K562 (cell line): ENCODE data around the gene TBX6. TPM values are rescaled to one million over a fixed set of nuclear protein-coding genes. Genes with fewer than 3 reads are reported as not detected.

Experiments
- ATAC-seq: fragments of 200-7000 bp; cut with Tn5 transposase; 3 replicates; pipeline ENCODE4 v1.9.1; 2020; ENCODE audit warnings: moderate library complexity
- BruUV-seq: library from RNA; stranded (reverse); fragments of 400-500 nt; replicated peaks from 2 replicates; lab custom pipeline; 2021; lab: Mats Ljungman, UMichigan
- CTCF ChIA-PET: fragments of 300-600 bp; formaldehyde crosslinking; extraction: SDS; loops from one replicate; lab custom pipeline; 2021; ENCODE audit warnings: low intra/inter-chr PET ratio; lab: Yijun Ruan, JAX
- POLR2A ChIA-PET: fragments of 300-600, 350-650 bp; sonication (Branson Sonifier 250); formaldehyde crosslinking; extraction: SDS; loops from one replicate; lab custom pipeline; 2021; ENCODE audit warnings: antibody characterized with exemption, inconsistent platforms; lab: Yijun Ruan, JAX
- DNase-seq, 4 experiments: peaks; one replicate each; pipeline versions ENCODE4 v3.0.0 to v3.0.0-alpha.2; 2011 to 2018; ENCODE audit warnings: low spot score in 3 of 4, mixed read lengths in 3 of 4; ENCODE audit errors: extremely low read depth in 1 of 4
- FAIRE-seq: peaks from 2 replicates; lab custom pipeline; 2011; peaks lifted over from hg19 to GRCh38; lab: Jason Lieb, UNC
- H2AFZ ChIP-seq: 2 replicates; pipeline ENCODE4 v1.6.0; 2011; ENCODE audit warnings: low read depth, low read length, control low read depth, inconsistent platforms
- H3K27ac ChIP-seq: fragments of 200-600 bp; 3 replicates; pipeline ENCODE4 v1.8.0; 2011; ENCODE audit warnings: low read depth, mild to moderate bottlenecking, control low read depth, inconsistent platforms, low read length, moderate library complexity, mixed read lengths; ENCODE audit errors: extremely low read depth
- H3K27me3 ChIP-seq, 2 experiments: fragments of 300-600 bp in 1 of 2; 2 replicates in 1 of 2; 3 replicates in 1 of 2; pipeline versions ENCODE4 v1.6.0 to v1.8.0; 2011; ENCODE audit warnings: inconsistent platforms in 2 of 2, low read length in 2 of 2, mild to moderate bottlenecking in 1 of 2, mixed read lengths in 1 of 2, moderate library complexity in 1 of 2; ENCODE audit not compliant: control insufficient read depth in 2 of 2, insufficient read depth in 2 of 2
- H3K36me3 ChIP-seq: fragments of 300-600 bp; 3 replicates; pipeline ENCODE4 v1.8.0; 2011; ENCODE audit warnings: mild to moderate bottlenecking, low read length, inconsistent platforms; ENCODE audit not compliant: control insufficient read depth, insufficient read depth
- H3K4me1 ChIP-seq, 2 experiments: fragments of 200-600 bp in 1 of 2; replicated peaks in 1 of 2; 2 replicates in 1 of 2; 3 replicates in 1 of 2; pipeline versions ENCODE4 v1.5.1 to v1.8.0; 2011; ENCODE audit warnings: inconsistent platforms in 2 of 2, low read length in 2 of 2, mild to moderate bottlenecking in 1 of 2, mixed read lengths in 1 of 2, moderate library complexity in 1 of 2; ENCODE audit not compliant: control insufficient read depth in 2 of 2, insufficient read depth in 2 of 2
- H3K4me2 ChIP-seq: 2 replicates; pipeline ENCODE4 v1.6.1; 2011; ENCODE audit warnings: low read length, control low read depth, inconsistent platforms, mixed read lengths; ENCODE audit not compliant: insufficient read depth
- H3K4me3 ChIP-seq: fragments of 200-600 bp; sonication (generic), shearing (Covaris generic); 2 replicates; pipeline ENCODE4 v1.5.1; 2016; ENCODE audit warnings: control low read depth, inconsistent platforms
- H3K79me2 ChIP-seq: fragments of 200-600 bp; 3 replicates; pipeline ENCODE4 v1.8.0; 2011; ENCODE audit warnings: low read length, inconsistent platforms; ENCODE audit not compliant: control insufficient read depth, insufficient read depth
- H3K9ac ChIP-seq, 2 experiments: 2 replicates each; pipeline versions ENCODE4 v1.6.0 to v1.6.1; 2011; ENCODE audit warnings: low read depth in 2 of 2, low read length in 2 of 2, control low read depth in 1 of 2, inconsistent platforms in 1 of 2, mild to moderate bottlenecking in 1 of 2, mixed read lengths in 1 of 2; ENCODE audit not compliant: insufficient read depth in 1 of 2
- H3K9me1 ChIP-seq: one replicate; pipeline ENCODE4 v1.6.0; 2011; ENCODE audit warnings: inconsistent platforms, mild to moderate bottlenecking, low read length, moderate library complexity; ENCODE audit not compliant: control insufficient read depth, insufficient read depth
- H3K9me3 ChIP-seq: replicated peaks from 2 replicates; pipeline ENCODE4 v1.5.1; 2011; ENCODE audit warnings: low read depth, low read length, inconsistent platforms; ENCODE audit not compliant: control insufficient read depth, insufficient read depth
- H4K20me1 ChIP-seq: replicated peaks from 2 replicates; pipeline ENCODE4 v1.6.1; 2011; ENCODE audit warnings: low read length, inconsistent platforms, mixed read lengths; ENCODE audit not compliant: control insufficient read depth, insufficient read depth
- BMI1 ChIP-seq: fragments of 150-350 bp; IDR thresholded peaks from 2 replicates; pipeline ENCODE4 v1.6.1; 2014; ENCODE audit warnings: low read length
- CLOCK ChIP-seq: fragments of 250-450 bp; sonication (Bioruptor Pico); IDR thresholded peaks from 2 replicates; pipeline ENCODE4 v1.4.0; 2020; ENCODE audit warnings: mild to moderate bottlenecking, moderate library complexity, borderline replicate concordance
- MBD2 ChIP-seq: sonication (generic); IDR thresholded peaks from 2 replicates; pipeline ENCODE4 v1.6.1; 2016; ENCODE audit warnings: low read depth, borderline replicate concordance
- PCBP1 ChIP-seq: fragments of 200-400 bp; formaldehyde crosslinking; IDR thresholded peaks from 2 replicates; pipeline ENCODE4 v1.6.1; 2018; ENCODE audit warnings: mild to moderate bottlenecking, low read depth, low read length; ENCODE audit not compliant: poor library complexity, severe bottlenecking
- POLR2H ChIP-seq: IDR thresholded peaks from 2 replicates; pipeline ENCODE4 v1.6.1; 2016; ENCODE audit warnings: missing genetic modification characterization, low read depth, mild to moderate bottlenecking, control low read depth, missing compliant biosample characterization, moderate library complexity
- PPARD ChIP-seq: fragments of 250-450 bp; sonication (Bioruptor Pico); IDR thresholded peaks from 2 replicates; pipeline ENCODE4 v1.8.0; 2022; ENCODE audit warnings: inconsistent platforms, mild to moderate bottlenecking, moderate library complexity
- RAD51 ChIP-seq: fragments of 450-650 bp; IDR thresholded peaks from 2 replicates; pipeline ENCODE4 v1.7.1; 2016; ENCODE audit warnings: low read depth, mild to moderate bottlenecking, borderline replicate concordance
- SAFB ChIP-seq: fragments of 200-400 bp; formaldehyde crosslinking; IDR thresholded peaks from 2 replicates; pipeline ENCODE4 v1.6.1; 2017; ENCODE audit warnings: low read depth, low read length, borderline replicate concordance
- TAF1 ChIP-seq: IDR thresholded peaks from 2 replicates; pipeline ENCODE4 v1.6.1; 2011; ENCODE audit warnings: mild to moderate bottlenecking, low read length, moderate library complexity; ENCODE audit not compliant: insufficient read depth, control insufficient read depth, severe bottlenecking; ENCODE audit errors: extremely low read depth
- TBP ChIP-seq: optimal IDR thresholded peaks from 2 replicates; pipeline ENCODE3; 2011; ENCODE audit warnings: low read depth, low read length, improper control_type of control experiment
- TCF15 ChIP-seq: fragments of 250-450 bp; sonication (Bioruptor Pico); IDR thresholded peaks from 2 replicates; pipeline ENCODE4 v1.8.0; 2022; ENCODE audit warnings: moderate library complexity, mild to moderate bottlenecking, inconsistent platforms
- ZFX ChIP-seq: sonication (generic); formaldehyde crosslinking; IDR thresholded peaks from 2 replicates; pipeline ENCODE4 v1.8.0; 2022; ENCODE audit warnings: mild to moderate bottlenecking, missing genetic modification reagents, moderate library complexity
- ZNF316 ChIP-seq: fragments of 450-650 bp; IDR thresholded peaks from 2 replicates; pipeline ENCODE4 v1.6.1; 2016
- WGBS: fragments of 100-300 bp; shearing (Covaris generic); methylation state at CpG from one replicate; pipeline ENCODE4 v1.1.6; 2016; ENCODE audit warnings: low coverage, mixed read lengths; ENCODE audit not compliant: insufficient coverage; ENCODE audit errors: missing lambda C conversion rate; 5-methylcytosine and 5-hydroxymethylcytosine counted together
- in situ Hi-C: fragments of 300-500 bp; cut with MboI; formaldehyde crosslinking; loops from 4 replicates; pipeline ENCODE4 v1.15.0; 2018; ENCODE audit warnings: inconsistent platforms, mixed read lengths
- intact Hi-C: fragments of 100-400 bp; cut with micrococcal nuclease; formaldehyde crosslinking; loops from 2 replicates; pipeline ENCODE4 v1.14.2; 2022
- polyA plus RNA-seq, 8 experiments: library from polyadenylated mRNA; depleted of rRNA in 4 of 8; stranded (reverse) in 5 of 8; unstranded in 3 of 8; fragments of >200 nt; fragmentation: Nextera tagmentation in 2 of 8; fragmentation: Illumina TruSeq in 1 of 8; extraction: Ambion mirVana in 2 of 8; extraction: Trizol in 1 of 8; gene quantifications; 2 replicates each; pipeline versions ENCODE4 v1.2.1 to v1.2.3, GENCODE V29; 2011 to 2014; ENCODE audit warnings: inconsistent platforms in 1 of 8, missing spikeins in 1 of 8
- total RNA-seq, 7 experiments: library from RNA; depleted of rRNA in 6 of 7; stranded (reverse); fragments of >200 nt in 6 of 7; fragmentation: Illumina TruSeq in 2 of 7; extraction: Trizol in 2 of 7; gene quantifications; 2 replicates each; pipeline versions ENCODE4 v1.2.1 to v1.2.3, GENCODE V29; 2011 to 2021; ENCODE audit warnings: low replicate concordance in 1 of 7
- TF ChIP-seq, protein P1 (sequence below): fragments of 450-650 bp; IDR thresholded peaks from 2 replicates; pipeline ENCODE4 v1.6.1; 2016; ENCODE audit warnings: borderline replicate concordance
- TF ChIP-seq, protein P2 (sequence below): fragments of 250-450 bp; sonication (Bioruptor Pico); IDR thresholded peaks from 2 replicates; pipeline ENCODE4 v1.9.0; 2021; ENCODE audit warnings: mild to moderate bottlenecking

Gene TBX6
- total and polyA plus RNA-seq, 9 of the 15 experiments (the other 6 are each of a cell fraction or from before 2014, with no cell fraction given): 0.07 to 0.58 (median 0.11) TPM; not detected in 2

GRCh38 chr16:30066761-30067583 is 24.8 kb downstream of the TBX6 start:
- intact Hi-C loops (loop anchor here (10.0 kb wide), 2 partner anchors 308 to 588 kb away; partner anchors contain the start of genes FBRS, MYL11, PRR14 and TBC1D10B), in situ Hi-C loops (no loop called here)
- ChIA-PET POLR2A (interaction anchor here (0.6 to 2.7 kb wide), 10 partner anchors 8 to 1029 kb away, joined by 3 to 29 read pairs (median 4); partner anchors contain the start of gene PPP4C), CTCF (no interaction called here)
- Histone ChIP-seq H3K4me3 (peak overlapping the region; percentile 88), H2AFZ (no peak overlapping the region), H3K27me3 (no peaks in the 10 kb centered on the region), H3K79me2 (peaks cover 77% of the 10 kb centered on the region), H3K9me3 (no peaks in the 10 kb centered on the region), H3K36me3 (peaks cover 59% of the 10 kb centered on the region), H4K20me1 (peaks cover 51% of the 10 kb centered on the region), H3K9ac (peak overlapping the region; percentile 93 to 98), H3K4me1 (peaks cover 45 to 57% of the 10 kb centered on the region in 2 experiments), H3K9me1 (peaks cover 17% of the 10 kb centered on the region), H3K27ac (peak overlapping the region; percentile 99), H3K4me2 (peak overlapping the region; percentile 99)
- FAIRE-seq (no peak), DNase-seq (no peak), ATAC-seq (no peak)
- no TSS peak for BruUV-seq
- 9% methylated on average over 17 of the region's 21 CpGs for WGBS
- TF ChIP-seq TCF15 (CRISPR knock-in tag): no peak
- TF ChIP-seq ZFX (CRISPR knock-in tag): peak; percentile 48
- TF ChIP-seq, protein P1, sequence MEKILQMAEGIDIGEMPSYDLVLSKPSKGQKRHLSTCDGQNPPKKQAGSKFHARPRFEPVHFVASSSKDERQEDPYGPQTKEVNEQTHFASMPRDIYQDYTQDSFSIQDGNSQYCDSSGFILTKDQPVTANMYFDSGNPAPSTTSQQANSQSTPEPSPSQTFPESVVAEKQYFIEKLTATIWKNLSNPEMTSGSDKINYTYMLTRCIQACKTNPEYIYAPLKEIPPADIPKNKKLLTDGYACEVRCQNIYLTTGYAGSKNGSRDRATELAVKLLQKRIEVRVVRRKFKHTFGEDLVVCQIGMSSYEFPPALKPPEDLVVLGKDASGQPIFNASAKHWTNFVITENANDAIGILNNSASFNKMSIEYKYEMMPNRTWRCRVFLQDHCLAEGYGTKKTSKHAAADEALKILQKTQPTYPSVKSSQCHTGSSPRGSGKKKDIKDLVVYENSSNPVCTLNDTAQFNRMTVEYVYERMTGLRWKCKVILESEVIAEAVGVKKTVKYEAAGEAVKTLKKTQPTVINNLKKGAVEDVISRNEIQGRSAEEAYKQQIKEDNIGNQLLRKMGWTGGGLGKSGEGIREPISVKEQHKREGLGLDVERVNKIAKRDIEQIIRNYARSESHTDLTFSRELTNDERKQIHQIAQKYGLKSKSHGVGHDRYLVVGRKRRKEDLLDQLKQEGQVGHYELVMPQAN: peak; percentile 33; the same call in 1 of the 2 replicates
- no peak for TF ChIP-seq PCBP1
- TF ChIP-seq BMI1: no peak
- TF ChIP-seq TBP: no peak
- no peak for TF ChIP-seq MBD2
- TF ChIP-seq ZNF316: no peak
- TF ChIP-seq TAF1: no peak
- TF ChIP-seq, protein P2, sequence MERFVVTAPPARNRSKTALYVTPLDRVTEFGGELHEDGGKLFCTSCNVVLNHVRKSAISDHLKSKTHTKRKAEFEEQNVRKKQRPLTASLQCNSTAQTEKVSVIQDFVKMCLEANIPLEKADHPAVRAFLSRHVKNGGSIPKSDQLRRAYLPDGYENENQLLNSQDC (CRISPR knock-in tag): no peak
- no peak for TF ChIP-seq PPARD
- no peak for TF ChIP-seq CLOCK (CRISPR knock-in tag)
- no peak for TF ChIP-seq POLR2H (tag)
- no peak for TF ChIP-seq RAD51
- no peak for TF ChIP-seq SAFB
